HL-60 (cell line): ENCODE results near the gene CAMKK1.

Experiments
- DNase-seq, 2 experiments: peaks; one replicate each; pipeline ENCODE4 v3.0.0-alpha.2; 2010 to 2020; ENCODE audit warnings: low read depth in 1 of 2, low spot score in 1 of 2
- H3K27ac ChIP-seq: fragments of 250-450 bp; sonication (Bioruptor Pico); replicated peaks from 2 replicates; pipeline ENCODE4 v1.5.1; 2020; ENCODE audit warnings: mild to moderate bottlenecking, moderate library complexity
- H3K27me3 ChIP-seq: fragments of 250-450 bp; sonication (Bioruptor Pico); 2 replicates; pipeline ENCODE4 v1.5.1; 2021; ENCODE audit warnings: mild to moderate bottlenecking, moderate library complexity; ENCODE audit not compliant: insufficient read depth, poor library complexity, severe bottlenecking
- H3K4me3 ChIP-seq: replicated peaks from 2 replicates; pipeline ENCODE4 v1.5.1; 2011; ENCODE audit warnings: mild to moderate bottlenecking, control low read depth, low read length; ENCODE audit not compliant: insufficient read depth
- GABPA ChIP-seq: IDR thresholded peaks from 2 replicates; pipeline ENCODE4 v1.6.1; 2012; ENCODE audit warnings: low read depth
- POLR2AphosphoS5 ChIP-seq: IDR thresholded peaks from 2 replicates; pipeline ENCODE4 v1.6.1; 2012; ENCODE audit warnings: low read depth
- SPI1 ChIP-seq: IDR thresholded peaks from 2 replicates; pipeline ENCODE4 v1.6.1; 2012; ENCODE audit warnings: low read depth, mild to moderate bottlenecking, borderline replicate concordance
- TF ChIP-seq, protein P1 (sequence below): IDR thresholded peaks from 2 replicates; pipeline ENCODE4 v1.6.1; 2012; ENCODE audit warnings: low read depth; ENCODE audit not compliant: insufficient replicate concordance
- TF ChIP-seq, protein P2 (sequence below): IDR thresholded peaks from one replicate; pipeline ENCODE4 v1.5.1; 2011; ENCODE audit warnings: low read length, control low read depth, inconsistent platforms; ENCODE audit not compliant: insufficient read depth

The CAMKK1 gene

DNA sequence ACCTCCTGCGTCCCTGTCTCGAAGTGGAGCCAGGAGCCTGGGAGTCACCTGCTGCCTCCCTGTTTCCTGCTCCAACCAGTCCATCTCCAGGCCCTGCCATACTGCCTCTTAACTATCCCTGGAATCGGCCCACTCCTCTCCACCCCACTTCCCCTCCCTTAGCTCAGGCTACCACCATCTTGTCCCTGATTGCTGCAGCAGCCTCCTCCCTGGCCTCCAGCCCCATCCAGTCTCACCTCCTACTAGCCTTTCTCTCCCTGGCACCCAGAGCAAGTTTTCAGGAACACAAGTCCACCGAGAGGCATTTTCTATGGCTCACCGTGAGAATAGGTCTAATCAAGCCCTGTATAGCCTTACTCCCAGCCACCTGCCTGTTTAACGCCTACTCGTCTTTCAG, 865 bp upstream of the CAMKK1 start:
- Histone ChIP-seq H3K27ac (peak overlapping the region; percentile 61), H3K4me3 (peak overlapping the region; percentile 50; the same call in 1 of the 2 replicates)
- 0 out of 2 replicates have a peak, but pooled peaks have one; percentile 8 for TF ChIP-seq SPI1
- TF ChIP-seq, protein P1, sequence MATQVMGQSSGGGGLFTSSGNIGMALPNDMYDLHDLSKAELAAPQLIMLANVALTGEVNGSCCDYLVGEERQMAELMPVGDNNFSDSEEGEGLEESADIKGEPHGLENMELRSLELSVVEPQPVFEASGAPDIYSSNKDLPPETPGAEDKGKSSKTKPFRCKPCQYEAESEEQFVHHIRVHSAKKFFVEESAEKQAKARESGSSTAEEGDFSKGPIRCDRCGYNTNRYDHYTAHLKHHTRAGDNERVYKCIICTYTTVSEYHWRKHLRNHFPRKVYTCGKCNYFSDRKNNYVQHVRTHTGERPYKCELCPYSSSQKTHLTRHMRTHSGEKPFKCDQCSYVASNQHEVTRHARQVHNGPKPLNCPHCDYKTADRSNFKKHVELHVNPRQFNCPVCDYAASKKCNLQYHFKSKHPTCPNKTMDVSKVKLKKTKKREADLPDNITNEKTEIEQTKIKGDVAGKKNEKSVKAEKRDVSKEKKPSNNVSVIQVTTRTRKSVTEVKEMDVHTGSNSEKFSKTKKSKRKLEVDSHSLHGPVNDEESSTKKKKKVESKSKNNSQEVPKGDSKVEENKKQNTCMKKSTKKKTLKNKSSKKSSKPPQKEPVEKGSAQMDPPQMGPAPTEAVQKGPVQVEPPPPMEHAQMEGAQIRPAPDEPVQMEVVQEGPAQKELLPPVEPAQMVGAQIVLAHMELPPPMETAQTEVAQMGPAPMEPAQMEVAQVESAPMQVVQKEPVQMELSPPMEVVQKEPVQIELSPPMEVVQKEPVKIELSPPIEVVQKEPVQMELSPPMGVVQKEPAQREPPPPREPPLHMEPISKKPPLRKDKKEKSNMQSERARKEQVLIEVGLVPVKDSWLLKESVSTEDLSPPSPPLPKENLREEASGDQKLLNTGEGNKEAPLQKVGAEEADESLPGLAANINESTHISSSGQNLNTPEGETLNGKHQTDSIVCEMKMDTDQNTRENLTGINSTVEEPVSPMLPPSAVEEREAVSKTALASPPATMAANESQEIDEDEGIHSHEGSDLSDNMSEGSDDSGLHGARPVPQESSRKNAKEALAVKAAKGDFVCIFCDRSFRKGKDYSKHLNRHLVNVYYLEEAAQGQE, result no peak

DNA sequence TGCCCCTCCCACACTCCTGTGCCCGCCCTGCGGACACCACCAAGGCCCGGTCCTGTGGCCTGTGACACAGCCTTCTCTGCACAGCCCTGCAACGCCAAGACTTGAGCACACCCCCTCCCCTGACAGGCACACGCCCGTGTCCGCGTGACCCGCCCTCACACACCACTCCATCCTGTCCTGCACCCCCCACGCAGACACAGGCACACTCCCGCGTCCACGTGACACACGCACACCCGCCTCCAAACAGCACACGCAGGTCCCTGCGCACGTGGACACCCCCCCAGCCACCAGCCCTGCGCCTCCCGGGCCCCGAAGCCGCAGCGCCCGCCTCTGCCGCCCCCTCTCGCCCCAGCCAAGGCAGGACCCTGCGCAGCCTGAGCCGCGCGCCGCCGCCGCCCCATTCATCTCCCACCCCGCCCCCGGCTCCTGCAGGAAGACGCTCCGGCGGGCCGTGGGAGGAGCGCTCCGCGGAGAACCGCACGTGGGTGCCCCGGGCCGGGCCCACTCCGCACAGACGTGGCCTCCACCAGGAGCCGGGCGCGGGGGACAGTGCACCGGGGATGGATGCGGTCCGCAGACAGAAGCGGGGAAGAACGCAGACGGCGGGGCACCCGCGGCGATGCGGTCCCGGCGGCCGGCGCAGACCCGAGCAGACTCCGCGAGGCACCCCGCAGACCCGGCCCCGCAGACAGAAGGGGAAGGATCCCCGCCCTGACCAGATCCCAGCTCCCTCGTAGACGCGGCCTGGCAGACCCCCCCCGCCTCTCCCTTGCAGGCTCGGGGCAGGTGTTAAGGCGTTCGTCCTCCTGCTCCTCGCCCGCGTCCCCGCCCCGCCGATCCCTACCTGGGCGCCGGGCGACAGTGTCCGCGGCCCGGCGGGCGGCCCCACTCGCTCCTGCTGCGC, 506 bp downstream of the CAMKK1 start:
- DNase-seq, result peak; percentile 28 to 55
- Histone ChIP-seq H3K27me3 (no peaks in the 10 kb centered on the region), H3K4me3 (peak overlapping the region; percentile 60), H3K27ac (peak overlapping the region; percentile 40; the same call in 1 of the 2 replicates)
- no peak for TF ChIP-seq GABPA
- TF ChIP-seq POLR2AphosphoS5, result no peak
- TF ChIP-seq, protein P2, sequence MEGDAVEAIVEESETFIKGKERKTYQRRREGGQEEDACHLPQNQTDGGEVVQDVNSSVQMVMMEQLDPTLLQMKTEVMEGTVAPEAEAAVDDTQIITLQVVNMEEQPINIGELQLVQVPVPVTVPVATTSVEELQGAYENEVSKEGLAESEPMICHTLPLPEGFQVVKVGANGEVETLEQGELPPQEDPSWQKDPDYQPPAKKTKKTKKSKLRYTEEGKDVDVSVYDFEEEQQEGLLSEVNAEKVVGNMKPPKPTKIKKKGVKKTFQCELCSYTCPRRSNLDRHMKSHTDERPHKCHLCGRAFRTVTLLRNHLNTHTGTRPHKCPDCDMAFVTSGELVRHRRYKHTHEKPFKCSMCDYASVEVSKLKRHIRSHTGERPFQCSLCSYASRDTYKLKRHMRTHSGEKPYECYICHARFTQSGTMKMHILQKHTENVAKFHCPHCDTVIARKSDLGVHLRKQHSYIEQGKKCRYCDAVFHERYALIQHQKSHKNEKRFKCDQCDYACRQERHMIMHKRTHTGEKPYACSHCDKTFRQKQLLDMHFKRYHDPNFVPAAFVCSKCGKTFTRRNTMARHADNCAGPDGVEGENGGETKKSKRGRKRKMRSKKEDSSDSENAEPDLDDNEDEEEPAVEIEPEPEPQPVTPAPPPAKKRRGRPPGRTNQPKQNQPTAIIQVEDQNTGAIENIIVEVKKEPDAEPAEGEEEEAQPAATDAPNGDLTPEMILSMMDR, result no peak
- TF ChIP-seq, protein P1, result no peak
- TF ChIP-seq SPI1, result no peak

More for the DNA sequence above, 865 bp upstream of the CAMKK1 start:
- no peak for DNase-seq
- H3K27me3 ChIP-seq, result no peaks in the 10 kb centered on the region

DNA sequence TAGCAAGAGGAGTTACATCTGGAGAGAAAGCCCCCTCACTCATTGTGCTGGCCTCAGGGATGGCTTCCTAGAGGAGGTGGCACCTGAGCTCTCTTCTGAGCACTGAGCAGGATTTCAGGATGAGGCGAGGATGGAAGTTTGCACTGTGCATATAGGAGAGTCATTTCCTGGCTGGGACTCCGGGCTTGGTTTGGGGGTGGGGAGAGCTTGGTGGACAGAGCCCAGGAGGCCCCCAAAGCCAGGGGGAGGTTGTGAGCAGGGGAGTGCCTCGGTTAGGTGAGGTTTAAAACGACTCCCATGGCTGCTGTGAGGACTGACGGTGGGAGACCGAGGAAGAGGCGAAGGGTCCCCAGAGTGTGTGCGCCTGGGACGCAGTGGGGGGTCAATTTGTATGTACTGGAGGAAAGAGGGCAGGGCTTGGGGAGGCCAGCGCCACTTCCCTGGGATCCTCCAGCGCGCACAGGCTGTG, 1.2 kb downstream of the CAMKK1 start:
- Histone ChIP-seq H3K4me3 (peak overlapping the region; percentile 60), H3K27ac (no peak overlapping the region), H3K27me3 (no peaks in the 10 kb centered on the region)
- DNase-seq, result no peak
- TF ChIP-seq GABPA (no peak), POLR2AphosphoS5 (no peak)

DNA sequence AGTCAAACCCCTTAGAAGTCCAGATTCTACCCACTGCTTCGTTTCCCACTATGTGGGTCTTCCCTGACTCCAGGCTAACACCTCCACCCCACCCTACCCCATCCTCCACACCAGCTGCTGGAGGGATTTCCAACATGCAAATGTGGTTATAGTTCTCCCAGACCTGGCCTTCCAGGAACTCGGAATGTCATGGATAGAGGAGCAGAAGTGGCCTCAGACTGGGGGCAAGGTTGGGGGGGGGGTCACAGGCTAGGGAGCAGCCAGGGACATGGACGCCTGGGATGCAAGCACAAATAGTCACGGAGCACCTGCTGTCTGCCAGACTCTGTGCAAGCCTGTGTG, 2.0 kb downstream of the CAMKK1 start:
- TF ChIP-seq, protein P2, result no peak
- TF ChIP-seq SPI1 (no peak), GABPA (no peak), POLR2AphosphoS5 (no peak)
- TF ChIP-seq, protein P1, result no peak
- H3K27ac ChIP-seq, result no peak overlapping the region
- H3K4me3 ChIP-seq, result no peak overlapping the region
- DNase-seq, result no peak
- H3K27me3 ChIP-seq, result no peaks in the 10 kb centered on the region
